Neural progenitor cell (in vitro differentiated cells): Measurements from ENCODE around the gene ENO1.

Source experiments
- CTCF ChIP-seq: fragments of 200-600 bp; sonication (generic); IDR thresholded peaks from 2 replicates; pipeline ENCODE4 v1.5.1; 2017; ENCODE audit warnings: antibody characterized with exemption, mild to moderate bottlenecking
- EZH2phosphoT487 ChIP-seq: fragments of 200-600 bp; sonication (generic); IDR thresholded peaks from 2 replicates; pipeline ENCODE4 v1.6.1; 2017; ENCODE audit warnings: antibody characterized with exemption

- no peak for TF ChIP-seq EZH2phosphoT487
- no peak for TF ChIP-seq CTCF
Observed at GRCh38 chr1:8846263-8846662, 32.2 kb downstream of the ENO1 start.
